HG02973 (cell line): ENCODE data around the gene LIN9.
"Not testable (repeated sequence)": the region's sequence is repeated elsewhere in the genome, so short reads cannot be mapped to it uniquely, and the experiment has no call there.

Experiments used
- ATAC-seq: cut with Tn5 transposase; IDR thresholded peaks from one replicate; pipeline ENCODE4 v1.9.1; 2021; ENCODE audit warnings: moderate library complexity; ENCODE audit not compliant: unreplicated experiment

LIN9 gene

DNA sequence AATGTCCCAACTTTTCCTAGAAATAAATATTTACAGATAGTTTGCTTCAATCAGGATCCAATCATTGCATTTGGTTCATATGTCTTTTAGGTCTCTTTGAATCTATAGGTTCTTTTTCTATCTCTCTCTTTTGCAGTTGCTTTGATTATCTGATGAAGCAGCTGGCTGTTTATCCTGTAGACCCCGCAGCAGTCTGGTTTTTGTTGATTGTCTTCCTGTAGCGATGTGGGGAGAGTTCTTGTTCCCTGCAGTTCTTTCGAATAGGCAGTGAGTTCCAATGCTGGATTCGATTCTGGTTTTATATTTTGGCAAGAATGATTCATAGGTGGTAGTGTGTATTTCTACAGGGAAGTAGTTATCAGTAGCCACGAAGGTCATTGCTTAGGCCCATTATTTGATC, 92.9 kb downstream of the LIN9 start:
- ATAC-seq = no peak

DNA sequence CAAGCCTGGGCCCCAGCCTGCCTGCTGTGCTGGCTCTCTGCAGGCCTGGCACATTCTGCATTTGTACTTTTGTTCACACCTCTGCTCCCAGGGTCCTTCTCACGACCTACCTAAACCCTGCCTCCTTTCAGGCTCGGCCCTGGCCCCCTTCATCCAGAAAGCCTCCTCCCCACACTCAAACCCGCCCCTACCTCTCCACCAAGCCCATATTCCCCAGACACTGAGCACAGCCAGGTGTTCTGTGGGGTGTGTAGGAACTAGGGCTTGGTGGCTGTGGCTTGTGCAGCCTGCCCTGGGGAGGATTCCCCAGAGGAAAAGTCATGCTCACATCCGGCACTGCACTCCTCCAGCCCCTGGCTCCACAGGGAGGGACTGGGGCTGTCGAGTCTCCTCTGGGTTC, 93.7 kb downstream of the LIN9 start:
- no peak for ATAC-seq

DNA sequence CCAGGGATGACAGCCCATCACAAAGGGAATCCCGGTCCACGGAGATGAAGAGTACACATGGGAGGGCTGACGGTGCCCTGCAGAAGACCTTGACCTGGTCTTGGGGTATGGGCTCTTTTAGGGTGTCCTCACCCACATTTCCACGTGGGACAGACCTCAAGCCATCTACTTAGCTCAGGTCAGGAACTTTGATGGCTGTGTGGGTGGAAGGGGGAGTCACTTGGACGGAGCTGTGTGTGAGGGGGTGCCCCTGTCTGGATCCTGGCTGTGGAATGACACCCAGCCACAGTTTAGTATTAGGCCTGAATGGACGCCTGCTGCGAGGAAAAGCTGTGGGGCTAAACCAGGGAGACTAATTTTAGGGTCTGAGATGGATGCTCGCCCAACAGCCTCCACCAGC, 96.4 kb downstream of the LIN9 start:
- no peak for ATAC-seq

DNA sequence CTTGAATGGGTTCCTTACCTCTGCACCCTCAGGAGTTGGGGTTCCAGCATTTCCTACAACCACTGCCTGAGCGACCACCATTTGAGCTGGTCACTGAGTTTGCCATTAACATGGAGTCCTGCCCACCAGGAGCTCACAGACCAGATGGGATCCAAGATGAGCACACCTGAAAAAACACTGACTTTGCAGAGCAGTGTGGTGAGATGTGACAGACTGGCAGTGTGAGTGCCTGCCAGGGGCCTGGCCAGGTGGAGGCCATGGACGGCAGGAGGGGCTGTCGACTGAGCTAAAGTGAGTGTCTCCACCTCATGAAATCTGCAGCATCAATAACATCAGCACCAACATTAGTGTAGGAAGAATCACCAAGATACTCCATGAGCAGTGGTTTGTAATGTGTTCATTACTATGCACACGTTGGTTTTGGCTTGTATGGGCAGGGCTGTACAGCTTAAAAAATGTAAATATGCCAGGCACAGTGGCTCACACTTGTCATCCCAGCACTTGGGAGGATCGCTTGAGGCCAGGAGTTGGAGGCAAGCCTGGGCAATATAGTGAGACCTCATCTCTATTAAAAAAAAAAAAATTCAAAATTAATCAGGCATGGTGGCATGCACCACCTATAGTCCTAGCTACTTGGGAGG, 97.7 kb downstream of the LIN9 start:
- ATAC-seq = no peak

DNA sequence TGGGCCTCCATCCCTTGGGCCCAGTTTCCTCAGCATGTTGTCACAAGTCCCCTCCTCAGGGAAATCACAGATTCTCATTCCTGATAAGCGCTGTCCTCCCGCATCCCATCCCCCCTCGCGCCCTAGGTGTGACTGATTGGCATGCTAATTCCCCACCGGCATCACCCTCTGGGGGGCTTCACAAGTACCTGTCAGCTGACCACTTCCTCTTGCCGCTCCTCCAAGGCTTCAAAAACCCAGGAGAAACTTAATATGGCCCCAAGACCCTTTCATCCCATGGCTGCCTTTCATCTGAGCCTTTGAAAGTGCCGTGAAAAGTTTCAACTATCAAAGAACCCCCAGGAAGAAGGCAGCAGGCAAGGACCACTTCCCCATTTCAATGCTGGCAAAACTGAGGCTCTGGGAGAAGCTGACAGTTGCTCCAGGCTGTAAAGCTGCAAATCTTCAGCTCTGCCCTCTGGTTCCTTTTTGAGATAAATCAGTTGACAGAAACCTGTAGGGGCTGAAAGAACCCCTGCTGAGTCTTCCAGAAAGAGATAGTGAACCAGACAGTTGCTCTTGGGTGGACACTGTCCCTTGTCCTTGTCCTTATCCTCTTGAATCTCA, 98.3 kb downstream of the LIN9 start:
- ATAC-seq = no peak

DNA sequence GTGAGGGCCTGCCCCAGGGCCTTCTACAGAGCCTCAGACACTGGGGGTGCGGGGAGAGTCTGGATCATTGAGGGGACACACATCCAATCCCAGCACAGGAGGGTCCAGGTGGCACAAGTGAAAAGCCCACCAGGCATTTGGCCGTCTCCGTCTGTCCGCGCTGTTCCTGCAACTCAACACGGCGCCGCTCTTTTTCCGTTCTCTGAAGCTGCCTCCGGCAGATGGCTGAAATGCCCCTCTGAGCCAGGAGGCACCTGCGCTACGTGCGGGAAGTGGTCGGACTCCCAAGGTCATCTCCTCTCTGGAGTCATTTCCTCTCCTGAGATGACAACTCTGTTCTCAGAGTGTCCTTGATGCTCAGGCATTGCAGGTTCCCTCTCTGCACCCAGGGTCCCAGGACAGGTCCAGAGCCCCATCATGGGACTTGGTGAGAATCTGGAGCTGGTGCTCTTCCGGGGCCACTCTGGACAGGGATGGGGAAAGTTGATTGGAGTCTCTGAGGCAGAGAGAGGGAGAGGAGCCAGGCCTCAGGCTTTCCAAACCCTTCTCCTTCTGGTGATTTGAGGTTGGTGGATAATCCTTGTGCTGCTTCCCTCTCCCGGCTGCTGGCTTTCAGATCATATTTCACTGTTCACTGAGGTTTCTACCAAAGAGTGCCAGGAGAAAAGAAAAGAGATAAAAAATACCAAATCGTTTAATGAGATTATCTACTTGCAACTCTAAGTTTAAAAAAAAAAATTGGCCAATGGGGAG, 99.5 kb downstream of the LIN9 start:
- ATAC-seq = no peak

DNA sequence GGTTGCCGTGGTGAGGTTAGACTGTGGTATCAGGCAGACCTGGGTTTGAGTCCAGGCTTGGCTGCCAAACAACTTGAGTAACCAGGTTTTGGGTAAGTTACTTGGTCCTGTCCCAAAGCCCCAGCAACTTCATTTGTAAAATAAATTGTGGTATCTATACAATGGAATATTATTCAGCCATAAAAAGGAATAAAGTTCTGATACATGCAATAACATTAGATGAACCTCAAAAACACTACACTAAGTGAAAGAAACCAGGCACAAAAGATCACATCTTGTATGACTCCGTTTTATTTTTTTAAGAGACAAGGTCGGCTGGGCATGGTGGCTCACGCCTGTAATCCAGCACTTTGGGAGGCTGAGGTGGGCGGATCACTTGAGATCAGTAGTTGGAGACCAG, 101.9 kb downstream of the LIN9 start:
- ATAC-seq = no peak

DNA sequence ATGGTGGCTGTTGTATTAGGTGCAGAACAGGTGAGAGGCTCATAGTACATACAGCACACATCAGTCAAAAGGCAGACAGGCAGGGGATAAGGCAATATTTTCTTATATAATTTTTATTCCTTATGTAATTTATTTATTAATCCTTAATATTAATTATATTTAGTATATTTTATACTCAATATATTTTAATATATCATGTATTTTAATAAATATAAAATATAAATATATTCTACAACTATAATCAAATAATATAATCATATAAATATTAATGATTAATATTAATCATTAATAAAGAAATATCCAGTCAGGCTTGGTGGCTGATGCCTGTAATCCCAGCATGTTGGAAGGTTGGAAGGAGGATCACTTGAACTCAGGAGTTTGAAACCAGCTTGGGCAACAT, 104.8 kb downstream of the LIN9 start:
- no peak for ATAC-seq

DNA sequence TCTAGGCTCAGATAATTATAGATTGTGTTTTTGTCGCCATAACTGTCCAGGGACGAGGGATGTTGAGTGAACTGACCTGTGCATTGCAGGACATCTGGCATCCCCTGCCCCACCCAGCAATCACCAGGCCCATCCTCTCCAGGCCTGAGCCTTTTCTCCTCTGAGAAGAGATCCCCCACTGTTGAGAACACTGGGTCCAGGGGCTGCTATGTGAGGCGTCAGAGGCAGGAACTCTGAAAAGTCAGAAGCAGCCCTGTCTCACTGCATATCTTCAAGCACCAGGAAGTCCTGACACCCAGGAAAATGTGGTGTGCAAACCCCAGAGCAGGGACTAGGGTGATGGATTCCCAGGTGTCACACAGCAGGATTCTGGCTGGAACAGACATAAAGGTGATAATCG, 105.3 kb downstream of the LIN9 start:
- no peak for ATAC-seq

DNA sequence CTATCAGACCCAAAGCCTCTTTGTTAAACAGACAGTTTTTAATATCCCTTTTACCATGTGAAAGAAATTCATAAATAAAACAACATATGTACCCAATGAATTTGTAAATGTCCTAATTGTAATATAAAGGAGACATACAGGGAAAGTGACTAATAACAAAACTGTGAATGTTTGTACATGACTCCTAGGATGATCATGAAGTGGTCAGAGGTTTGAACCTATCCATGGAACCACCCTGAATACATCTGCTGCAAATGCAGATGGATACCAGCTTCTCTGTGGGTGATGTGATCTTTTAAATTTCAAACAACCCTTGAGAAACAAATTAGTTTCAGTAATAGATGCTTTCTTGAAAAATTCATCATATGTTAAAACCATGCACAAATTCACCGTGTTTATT, 105.7 kb downstream of the LIN9 start:
- ATAC-seq = no peak

DNA sequence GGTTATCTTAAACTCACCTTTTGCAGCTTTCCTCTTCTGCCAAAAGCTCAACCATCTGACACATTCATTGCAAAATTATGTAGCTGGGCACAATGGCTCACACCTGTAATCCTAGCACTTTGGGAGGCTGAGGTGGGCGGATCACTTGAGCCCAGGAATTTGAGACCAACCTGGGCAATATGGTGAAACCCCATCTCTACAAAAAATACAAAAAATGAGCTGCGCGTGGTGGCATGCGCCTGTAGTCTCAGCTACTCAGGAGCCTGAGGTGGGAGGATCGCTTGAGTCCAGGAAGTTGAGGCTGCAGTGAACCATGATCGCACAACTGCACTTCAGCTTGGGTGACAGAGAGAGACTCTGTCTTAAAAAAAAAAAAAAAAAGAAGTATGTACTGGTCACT, 106.3 kb downstream of the LIN9 start:
- not testable (repeated sequence) for ATAC-seq

DNA sequence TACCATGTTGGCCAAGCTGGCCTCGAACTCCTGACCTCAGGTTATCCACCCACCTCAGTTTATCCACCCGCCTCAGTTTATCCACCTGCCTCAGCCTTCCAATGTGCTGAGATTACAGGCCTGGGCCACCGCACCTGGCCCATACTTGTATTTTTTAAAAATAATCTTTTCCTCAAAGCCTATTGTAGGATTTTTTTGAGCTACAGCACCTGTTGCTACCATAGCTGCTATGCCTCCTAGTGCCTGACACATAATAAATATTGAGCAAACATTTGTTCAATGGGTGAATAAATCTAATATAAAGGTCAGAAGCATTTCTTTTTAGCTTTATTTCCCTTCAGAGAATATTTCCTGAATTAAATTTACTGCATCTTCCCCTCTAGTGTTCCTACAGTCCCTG, 106.7 kb downstream of the LIN9 start:
- ATAC-seq = no peak

DNA sequence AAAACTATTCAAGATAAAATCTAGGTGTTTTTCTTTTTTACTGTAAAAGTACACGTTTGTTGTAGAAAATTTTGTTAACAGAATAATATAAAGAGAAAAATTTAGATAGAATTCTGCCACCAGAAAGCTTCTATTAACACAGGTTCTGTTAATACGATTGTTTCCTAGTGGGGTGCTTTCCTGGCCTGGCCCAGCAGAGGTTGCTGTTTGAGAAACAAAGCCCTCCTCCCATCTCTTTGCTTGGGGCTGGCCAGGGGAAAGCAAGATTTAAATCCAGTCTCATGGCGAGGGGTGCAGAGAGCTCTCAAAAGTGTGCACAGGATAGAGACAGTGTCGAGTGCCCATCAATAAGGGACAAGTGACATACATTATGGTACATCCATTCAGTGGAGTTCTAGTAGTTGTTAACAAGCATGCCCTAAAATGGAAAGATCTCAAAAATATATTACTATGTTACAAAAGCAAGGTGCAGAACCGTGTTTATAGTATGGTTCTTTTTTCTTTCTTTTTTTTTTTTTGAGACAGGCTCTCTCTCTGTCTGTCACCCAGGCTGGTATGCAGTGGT, 107.9 kb downstream of the LIN9 start:
- no peak for ATAC-seq

DNA sequence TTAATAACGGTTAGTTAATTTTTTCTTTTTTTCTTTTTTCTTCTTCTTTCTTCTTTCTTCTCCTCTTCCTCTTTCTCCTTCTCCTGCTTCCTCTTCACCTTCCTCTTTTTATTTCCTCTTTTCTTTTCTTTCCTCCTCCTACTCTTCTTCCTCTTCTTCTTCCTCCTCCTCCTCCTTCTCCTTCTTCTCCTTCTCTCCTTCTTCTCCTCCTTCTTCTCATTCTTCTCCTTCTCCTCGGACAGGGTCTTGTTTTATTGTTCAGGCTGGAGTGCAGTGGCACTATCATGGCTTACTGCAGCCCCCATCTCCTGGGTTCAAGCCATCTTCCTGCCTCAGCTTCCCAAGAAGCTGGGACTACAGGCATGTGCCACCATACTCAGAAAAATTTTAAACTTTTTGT, 109.0 kb downstream of the LIN9 start:
- ATAC-seq = no peak

DNA sequence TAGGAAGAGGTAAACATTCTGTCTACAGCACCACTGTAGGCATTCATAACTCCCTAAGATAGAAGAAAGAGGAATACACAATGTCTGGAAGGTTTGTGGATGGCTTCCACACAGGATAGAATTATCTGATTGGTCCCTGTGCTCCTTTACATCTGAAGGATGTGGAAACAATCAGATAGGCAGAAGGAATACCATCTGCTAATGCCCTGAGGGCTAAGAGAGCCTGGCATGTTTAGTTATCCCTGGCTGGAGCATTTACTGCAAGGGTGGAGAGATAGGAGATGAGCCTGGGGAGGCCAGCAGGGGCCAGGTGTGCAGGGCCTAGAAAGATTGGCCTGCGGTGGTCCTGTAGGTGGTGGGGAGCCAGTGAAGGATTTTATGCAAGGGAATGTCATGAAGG, 113.8 kb downstream of the LIN9 start:
- no peak for ATAC-seq

DNA sequence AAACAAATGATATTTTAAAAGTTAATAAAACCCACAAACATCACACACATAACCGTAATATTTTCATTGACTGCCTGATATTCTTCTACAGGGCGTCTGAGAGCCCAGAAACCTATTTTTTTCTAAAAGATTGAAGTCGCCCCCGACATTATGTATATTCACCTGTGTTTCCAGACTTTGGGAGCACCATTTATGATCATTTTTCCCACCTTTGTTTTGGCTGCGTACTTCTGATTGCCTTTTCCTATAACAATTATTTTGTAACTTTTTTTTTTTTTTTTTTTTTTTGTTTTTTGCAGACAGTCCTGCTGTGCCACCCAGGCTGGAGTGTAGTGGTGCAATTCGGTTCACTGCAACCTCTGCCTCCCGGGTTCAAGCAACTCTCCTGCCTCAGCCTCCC, 121.6 kb downstream of the LIN9 start:
- ATAC-seq = no peak

DNA sequence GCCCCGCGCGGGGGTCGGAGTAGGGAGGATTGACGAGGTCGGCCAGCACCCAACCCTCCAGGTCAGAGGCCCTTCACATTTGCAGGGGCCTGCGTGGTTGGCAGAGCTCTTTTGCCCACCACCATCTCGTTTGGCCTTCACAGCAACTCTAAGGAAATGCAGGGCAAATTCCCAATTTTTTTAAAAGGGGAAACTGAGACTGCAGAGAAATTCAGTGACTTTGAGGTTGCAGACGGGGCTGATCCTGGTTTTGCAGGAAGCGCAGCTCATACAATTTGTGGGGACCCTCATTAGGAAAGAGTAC, 122.0 kb downstream of the LIN9 start:
- ATAC-seq = no peak

DNA sequence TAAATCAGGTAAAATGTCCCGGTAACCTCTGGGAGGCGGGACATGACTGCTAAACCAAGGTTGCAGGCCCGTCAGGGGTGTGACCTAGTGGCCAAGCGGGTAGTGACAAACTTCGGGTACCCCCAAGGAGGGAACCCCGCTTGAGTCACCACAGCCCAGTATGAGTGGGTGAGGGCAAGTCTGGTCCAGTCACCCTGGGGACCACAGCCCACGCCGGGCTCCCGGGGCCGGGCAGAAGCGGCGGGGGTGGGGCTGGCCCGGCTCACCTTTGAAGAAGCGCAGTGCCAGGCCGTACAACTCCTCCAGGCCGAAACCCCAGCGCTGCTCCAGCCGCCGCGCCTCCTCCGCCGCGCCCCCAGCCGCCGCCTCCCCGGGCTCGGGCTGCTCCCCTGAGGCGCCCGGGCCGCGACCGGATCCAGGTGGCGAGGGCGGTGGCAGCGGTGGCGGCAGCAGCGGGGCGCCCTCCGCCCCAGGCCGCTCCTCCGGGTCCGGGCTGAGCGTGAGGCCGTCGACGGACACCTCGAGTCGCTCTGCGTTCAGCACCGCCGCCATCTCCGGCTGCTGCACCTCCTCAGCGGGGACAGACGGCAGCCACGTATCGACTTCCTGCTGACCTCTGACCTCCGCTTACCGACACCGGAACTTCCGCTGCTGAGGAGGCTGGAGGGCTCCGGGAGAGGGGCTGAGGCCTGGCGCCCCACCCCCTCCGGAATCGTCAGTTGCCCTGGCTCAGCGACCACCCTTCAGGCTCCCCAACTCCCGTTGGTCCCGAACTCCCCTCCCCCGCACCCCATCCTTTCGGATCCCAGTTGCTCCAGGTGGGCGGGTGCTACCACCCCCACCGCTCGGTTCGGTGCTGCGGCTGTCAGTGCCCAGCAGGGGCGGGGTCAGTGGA, 122.6 kb downstream of the LIN9 start, which contains the start of gene ACBD3:
Gene ACBD3 (minus strand): TSS at position 618 of the 895 bp plus-strand sequence. CDS start 66 bp downstream, at position 552.
- ATAC-seq = peak; percentile 94

DNA sequence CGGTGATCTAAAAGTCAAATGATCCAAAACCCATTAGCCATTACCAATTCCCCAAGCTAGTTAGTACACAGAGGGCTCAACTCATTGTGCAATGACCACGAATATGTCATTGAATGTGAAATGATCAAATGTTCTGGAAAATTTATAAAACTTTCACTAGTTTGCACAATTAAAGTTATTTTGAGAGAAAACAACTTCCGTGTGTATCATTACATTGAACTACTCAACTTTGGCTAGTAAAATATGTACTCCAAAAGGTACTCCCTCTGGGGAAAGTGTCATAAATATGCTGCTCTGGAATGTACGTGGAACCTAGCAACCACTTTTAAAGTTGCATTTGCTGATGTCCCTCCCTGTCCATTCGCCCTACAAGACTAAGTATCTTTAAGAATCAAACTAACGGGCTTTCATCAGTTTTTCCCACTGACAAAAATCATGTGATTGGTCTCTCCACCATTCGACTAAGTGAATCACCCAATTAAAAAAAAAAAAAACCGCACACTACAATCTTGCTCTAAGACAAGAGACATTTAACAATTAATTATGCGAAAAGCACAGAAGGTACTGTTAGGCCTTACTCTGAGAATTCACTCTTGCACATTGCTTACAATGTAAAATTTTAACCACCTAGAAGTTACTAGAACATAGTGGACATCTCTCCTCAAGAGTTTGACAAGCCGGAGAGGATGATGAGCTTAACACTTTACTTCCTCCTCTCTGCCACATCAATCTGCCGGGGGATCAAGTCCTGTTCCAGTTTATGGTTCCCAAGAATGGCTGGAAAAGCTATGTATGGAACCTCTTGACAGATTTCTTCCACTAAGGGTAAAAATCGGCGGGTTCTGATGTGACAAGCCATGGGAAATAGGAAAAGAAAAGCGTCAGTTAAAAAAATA, 123.6 kb downstream of the LIN9 start:
- ATAC-seq = no peak
